B cell (primary cell): ENCODE measurements around the gene HIC2. TPM values are rescaled to one million over a fixed set of nuclear protein-coding genes. Genes with fewer than 3 reads are reported as not detected.
"Not testable (repeated sequence)": the region's sequence is repeated elsewhere in the genome, so short reads cannot be mapped to it uniquely, and the experiment has no call there.

ENCODE experiments used
- ATAC-seq: fragments of 200-7000 bp; cut with Tn5 transposase; one replicate; pipeline ENCODE4 v1.10.0; 2021; ENCODE audit warnings: low read depth, mild to moderate bottlenecking, moderate number of reproducible peaks, moderate library complexity
- CTCF ChIA-PET: fragments of 350-600 bp; sonication (Branson Sonifier 250); formaldehyde crosslinking; loops from one replicate; lab custom pipeline; 2021; ENCODE audit warnings: antibody characterized with exemption, inconsistent platforms; lab: Charles Lee
- POLR2A ChIA-PET: fragments of 350-600 bp; sonication (Branson Sonifier 250); formaldehyde crosslinking; loops from one replicate; lab custom pipeline; 2021; ENCODE audit warnings: antibody characterized with exemption; lab: Charles Lee
- DNase-seq: peaks from one replicate; pipeline ENCODE4 v3.0.0; 2013
- H2AFZ ChIP-seq: 2 replicates; pipeline ENCODE4 v1.6.1; 2012; ENCODE audit warnings: mild to moderate bottlenecking, low read depth, low read length; ENCODE audit not compliant: insufficient read depth, poor library complexity, severe bottlenecking
- H3K27ac ChIP-seq, 2 donors: 1 replicate in 1 of 2; 2 replicates in 1 of 2; pipeline ENCODE4 v1.5.1; 2012 to 2013; ENCODE audit warnings: low read length in 2 of 2, mild to moderate bottlenecking in 2 of 2, moderate library complexity in 1 of 2
- H3K27me3 ChIP-seq, 4 experiments: fragments of 200-600 bp in 1 of 4; sonication (generic) in 1 of 4; replicated peaks in 1 of 4; 1 replicate in 2 of 4; 2 replicates in 2 of 4; pipeline versions ENCODE4 v1.6.1 to v1.7.0; 2013 to 2016; ENCODE audit warnings: low read length in 3 of 4, mild to moderate bottlenecking in 2 of 4, mixed read lengths in 1 of 4, moderate library complexity in 1 of 4; ENCODE audit not compliant: insufficient read depth in 4 of 4, control insufficient read depth in 3 of 4; ENCODE audit errors: control extremely low read depth in 1 of 4
- H3K36me3 ChIP-seq, 2 experiments: replicated peaks in 1 of 2; 1 replicate in 1 of 2; 2 replicates in 1 of 2; pipeline versions ENCODE4 v1.6.1 to v1.7.1; 2013; ENCODE audit warnings: low read length in 1 of 2; ENCODE audit not compliant: insufficient read depth in 2 of 2, control insufficient read depth in 1 of 2; ENCODE audit errors: control extremely low read depth in 1 of 2, extremely low read depth in 1 of 2
- H3K4me1 ChIP-seq, 2 donors: fragments of 200-600 bp in 1 of 2; sonication (generic) in 1 of 2; 1 replicate in 1 of 2; 2 replicates in 1 of 2; pipeline versions ENCODE4 v1.5.1 to v1.6.1; 2013 to 2017; ENCODE audit warnings: low read length in 2 of 2; ENCODE audit not compliant: control insufficient read depth in 2 of 2, insufficient read depth in 2 of 2
- H3K4me2 ChIP-seq: replicated peaks from 2 replicates; pipeline ENCODE3; 2012; ENCODE audit warnings: mild to moderate bottlenecking, low read depth, low read length; ENCODE audit not compliant: poor library complexity, severe bottlenecking
- H3K4me3 ChIP-seq, 5 experiments: fragments of 200-600 bp in 1 of 5; sonication (generic) in 1 of 5; 1 replicate in 3 of 5; 2 replicates in 2 of 5; pipeline versions ENCODE4 v1.5.1 to v1.7.0; 2011 to 2016; ENCODE audit warnings: low read length in 4 of 5, mild to moderate bottlenecking in 4 of 5, low read depth in 2 of 5, control low read depth in 1 of 5, moderate library complexity in 1 of 5; ENCODE audit not compliant: insufficient read depth in 1 of 5; ENCODE audit errors: control extremely low read depth in 1 of 5, extremely low read depth in 1 of 5
- H3K79me2 ChIP-seq: fragments of 200-600 bp; sonication (generic); one replicate; pipeline ENCODE4 v1.6.0; 2016; ENCODE audit warnings: low read length; ENCODE audit not compliant: control insufficient read depth, insufficient read depth
- H3K9ac ChIP-seq: fragments of 200-600 bp; sonication (generic); 2 replicates; pipeline ENCODE4 v1.6.1; 2017; ENCODE audit warnings: mild to moderate bottlenecking, low read length, moderate library complexity
- H3K9me3 ChIP-seq, 3 donors: one replicate each; pipeline versions ENCODE4 v1.6.1 to v1.7.1; 2013; ENCODE audit warnings: low read length in 2 of 3; ENCODE audit not compliant: control insufficient read depth in 2 of 3, insufficient read depth in 1 of 3; ENCODE audit errors: control extremely low read depth in 1 of 3
- H4K20me1 ChIP-seq: 2 replicates; pipeline ENCODE4 v1.6.0; 2012; ENCODE audit warnings: mild to moderate bottlenecking, low read length; ENCODE audit not compliant: insufficient read depth, control insufficient read depth, poor library complexity, severe bottlenecking
- H3K27ac Mint-ChIP-seq: one replicate; pipeline ENCODE4 v1.8.0; 2021; ENCODE audit warnings: mixed read lengths
- H3K27me3 Mint-ChIP-seq: one replicate; pipeline ENCODE4 v1.8.0; 2021; ENCODE audit warnings: mixed read lengths
- H3K4me1 Mint-ChIP-seq: one replicate; pipeline ENCODE4 v1.8.0; 2021; ENCODE audit warnings: mixed read lengths
- H3K4me3 Mint-ChIP-seq: one replicate; pipeline ENCODE4 v1.8.0; 2021; ENCODE audit warnings: mixed read lengths
- H3K9me3 Mint-ChIP-seq: one replicate; pipeline ENCODE4 v1.8.0; 2022; ENCODE audit warnings: mixed read lengths; ENCODE audit not compliant: insufficient read depth
- WGBS: methylation state at CpG from one replicate; pipeline ENCODE4 v1.1.5; 2013; ENCODE audit warnings: missing lambda C conversion rate; ENCODE audit not compliant: insufficient coverage; 5-methylcytosine and 5-hydroxymethylcytosine counted together
- intact Hi-C: fragments of 100-400 bp; cut with micrococcal nuclease; formaldehyde crosslinking; loops from one replicate; pipeline ENCODE4 v1.10.0; 2022
- polyA plus RNA-seq: library from polyadenylated mRNA; depleted of rRNA; stranded (reverse); fragments of >200 nt; gene quantifications from 2 replicates; pipeline ENCODE4 v1.2.3, GENCODE V29; 2012
- total RNA-seq, 2 donors: library from RNA; stranded (reverse); fragments of 120-200 nt in 1 of 2; gene quantifications; 1 replicate in 1 of 2; 2 replicates in 1 of 2; pipeline versions ENCODE4 v1.2.3 to v1.2.4, GENCODE V29; 2013 to 2022

The HIC2 gene
- total and polyA plus RNA-seq, 2 donors (not counting 1 experiment from before 2014, with no cell fraction given) = 2.9 to 8.1 TPM

GRCh38 chr22:21497984-21498383 is 80.8 kb downstream of the HIC2 start:
- CTCF ChIA-PET, H3K27me3 ChIP-seq, H3K27ac ChIP-seq, H4K20me1 ChIP-seq, DNase-seq, H3K27me3 Mint-ChIP-seq, H3K27ac Mint-ChIP-seq, H3K4me1 Mint-ChIP-seq, H2AFZ ChIP-seq, H3K4me2 ChIP-seq, H3K4me1 ChIP-seq, POLR2A ChIA-PET, intact Hi-C loops, H3K79me2 ChIP-seq, H3K9ac ChIP-seq, H3K4me3 Mint-ChIP-seq, ATAC-seq, H3K36me3 ChIP-seq, H3K9me3 ChIP-seq, H3K4me3 ChIP-seq, H3K9me3 Mint-ChIP-seq: not testable (repeated sequence)
- WGBS = no CpG with 5 or more reads among the region's 4 CpGs

GRCh38 chr22:21498489-21498888 is 81.3 kb downstream of the HIC2 start:
- no CpG with 5 or more reads among the region's 7 CpGs for WGBS

GRCh38 chr22:21499623-21500506 is 82.7 kb downstream of the HIC2 start:
- intact Hi-C loops, H3K4me1 ChIP-seq, H3K9ac ChIP-seq, ATAC-seq, H3K9me3 Mint-ChIP-seq, DNase-seq, POLR2A ChIA-PET, H3K27ac Mint-ChIP-seq, H3K4me2 ChIP-seq, H3K36me3 ChIP-seq, H3K79me2 ChIP-seq, H2AFZ ChIP-seq, H3K27me3 Mint-ChIP-seq, H3K4me3 Mint-ChIP-seq, H4K20me1 ChIP-seq, H3K4me3 ChIP-seq, H3K27me3 ChIP-seq, CTCF ChIA-PET, H3K4me1 Mint-ChIP-seq, H3K27ac ChIP-seq, H3K9me3 ChIP-seq: not testable (repeated sequence)
- no CpG with 5 or more reads among the region's 16 CpGs for WGBS

More at GRCh38 chr22:21498489-21498888, 81.3 kb downstream of the HIC2 start:
- H3K4me1 ChIP-seq, H3K4me3 ChIP-seq, H3K9me3 ChIP-seq, ATAC-seq, H3K27ac ChIP-seq, CTCF ChIA-PET, intact Hi-C loops, POLR2A ChIA-PET, H3K27ac Mint-ChIP-seq, H3K4me3 Mint-ChIP-seq, H3K27me3 ChIP-seq, H2AFZ ChIP-seq, H3K27me3 Mint-ChIP-seq, H3K36me3 ChIP-seq, DNase-seq, H3K4me1 Mint-ChIP-seq, H3K79me2 ChIP-seq, H3K9me3 Mint-ChIP-seq, H4K20me1 ChIP-seq, H3K9ac ChIP-seq, H3K4me2 ChIP-seq: not testable (repeated sequence)
